DMS153 treated with DMSO at 0.1 percent for 48 hours (cell line): Measurements from ENCODE around the gene SLC19A1.

Experiments
- DNase-seq: peaks from one replicate; lab custom pipeline; 2025; ENCODE audit not compliant: unreplicated experiment; lab: John Stamatoyannopoulos, UW

Gene SLC19A1

DNA sequence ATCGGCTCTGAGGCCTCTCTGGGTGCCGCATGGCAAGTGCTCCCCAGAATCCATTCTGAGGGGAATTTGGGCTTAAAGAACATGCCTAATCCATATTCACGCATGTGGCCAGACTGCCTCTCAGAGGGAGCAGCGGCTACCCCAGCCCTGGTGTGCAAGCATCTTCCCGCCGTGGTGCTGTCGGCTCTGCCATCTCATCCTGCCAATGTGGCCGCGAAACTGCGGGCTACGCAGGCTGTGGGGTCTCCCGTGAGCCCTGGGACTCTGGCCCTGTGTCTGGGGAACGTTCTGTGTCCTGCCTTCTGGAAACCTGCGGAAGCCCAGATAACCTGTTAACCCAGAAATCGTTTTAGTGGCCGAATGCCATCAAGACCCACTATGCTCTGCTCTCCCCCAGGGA, 60.7 kb downstream of the SLC19A1 start:
- no peak for DNase-seq

DNA sequence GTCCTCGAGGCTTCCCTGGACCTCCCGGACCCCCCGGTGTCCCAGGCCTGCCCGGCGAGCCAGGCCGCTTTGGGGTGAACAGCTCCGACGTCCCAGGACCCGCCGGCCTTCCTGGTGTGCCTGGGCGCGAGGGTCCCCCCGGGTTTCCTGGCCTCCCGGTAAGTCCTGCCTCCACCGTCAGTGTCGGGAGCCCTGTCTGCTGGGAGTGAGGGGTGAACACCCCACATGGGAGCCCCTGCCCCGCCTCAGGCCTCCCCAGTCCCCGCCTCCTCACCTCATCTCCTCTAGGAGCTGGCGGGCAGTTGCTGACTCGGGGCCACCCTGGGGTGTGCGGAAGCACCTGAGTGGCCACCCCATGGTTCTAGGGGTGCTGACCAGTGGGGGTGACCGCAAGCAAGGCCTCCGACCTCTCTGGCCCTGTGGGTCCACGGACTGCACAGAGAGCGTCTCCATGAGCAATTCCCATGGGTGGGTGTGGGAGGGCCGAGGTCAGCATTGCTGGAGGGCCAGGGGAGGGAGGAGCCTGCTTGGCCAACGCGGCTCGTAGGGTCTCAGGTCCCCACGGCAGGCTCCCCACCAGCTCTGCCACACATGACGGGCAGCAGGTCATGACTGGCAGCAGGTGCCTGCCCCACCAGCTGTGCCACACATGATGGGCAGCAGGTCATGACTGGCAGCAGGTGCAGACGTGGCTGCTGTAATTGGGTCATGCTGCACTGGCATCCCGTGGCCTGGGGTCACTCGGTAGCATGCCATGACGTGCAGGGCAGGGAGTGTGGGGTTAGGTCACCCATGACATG, 61.3 kb downstream of the SLC19A1 start:
- DNase-seq = no peak

DNA sequence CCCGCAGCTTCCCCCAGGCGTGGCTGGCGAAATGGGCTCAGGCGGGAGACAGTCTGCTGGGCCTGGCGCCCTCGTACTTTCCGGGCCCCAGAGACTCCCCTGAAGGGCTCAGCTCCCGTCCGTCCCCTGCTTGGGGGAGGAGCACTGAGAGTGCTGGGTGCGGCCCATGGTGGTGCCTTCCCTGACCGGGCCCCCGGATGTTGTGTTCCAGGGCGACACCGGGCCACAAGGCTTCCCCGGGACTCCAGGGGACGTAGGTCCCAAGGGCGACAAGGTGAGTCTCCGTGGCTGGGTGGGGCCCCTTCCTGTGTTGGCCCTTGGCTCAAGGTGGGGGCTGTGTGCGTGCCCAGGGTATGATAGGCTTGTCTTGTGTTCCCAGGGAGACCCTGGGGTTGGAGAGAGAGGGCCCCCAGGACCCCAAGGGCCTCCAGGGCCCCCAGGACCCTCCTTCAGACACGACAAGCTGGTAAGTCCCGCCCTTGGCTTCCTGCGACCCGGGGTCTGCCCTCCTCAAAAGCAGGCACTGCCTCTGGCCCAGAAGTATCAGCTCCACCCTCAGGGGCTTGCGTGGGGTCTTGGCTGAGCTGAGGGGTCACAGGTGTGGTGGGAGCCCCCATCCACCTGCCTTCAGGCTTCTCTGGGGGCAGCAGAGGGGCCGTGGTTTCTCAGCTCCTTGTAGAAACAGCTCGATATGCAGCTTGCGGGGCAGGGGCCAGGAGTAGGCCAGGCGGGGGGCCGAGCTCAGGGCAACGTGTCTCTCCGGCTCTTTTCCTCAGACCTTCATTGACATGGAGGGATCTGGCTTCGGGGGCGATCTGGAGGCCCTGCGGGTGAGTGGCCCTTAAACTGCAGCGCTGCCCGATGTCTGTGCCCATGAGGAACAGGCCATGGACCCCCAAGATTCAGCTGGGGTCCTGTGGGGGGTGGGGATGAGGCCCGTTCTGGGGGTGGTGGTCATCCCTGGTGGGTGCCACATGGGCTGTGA, 62.3 kb downstream of the SLC19A1 start:
- no peak for DNase-seq

DNA sequence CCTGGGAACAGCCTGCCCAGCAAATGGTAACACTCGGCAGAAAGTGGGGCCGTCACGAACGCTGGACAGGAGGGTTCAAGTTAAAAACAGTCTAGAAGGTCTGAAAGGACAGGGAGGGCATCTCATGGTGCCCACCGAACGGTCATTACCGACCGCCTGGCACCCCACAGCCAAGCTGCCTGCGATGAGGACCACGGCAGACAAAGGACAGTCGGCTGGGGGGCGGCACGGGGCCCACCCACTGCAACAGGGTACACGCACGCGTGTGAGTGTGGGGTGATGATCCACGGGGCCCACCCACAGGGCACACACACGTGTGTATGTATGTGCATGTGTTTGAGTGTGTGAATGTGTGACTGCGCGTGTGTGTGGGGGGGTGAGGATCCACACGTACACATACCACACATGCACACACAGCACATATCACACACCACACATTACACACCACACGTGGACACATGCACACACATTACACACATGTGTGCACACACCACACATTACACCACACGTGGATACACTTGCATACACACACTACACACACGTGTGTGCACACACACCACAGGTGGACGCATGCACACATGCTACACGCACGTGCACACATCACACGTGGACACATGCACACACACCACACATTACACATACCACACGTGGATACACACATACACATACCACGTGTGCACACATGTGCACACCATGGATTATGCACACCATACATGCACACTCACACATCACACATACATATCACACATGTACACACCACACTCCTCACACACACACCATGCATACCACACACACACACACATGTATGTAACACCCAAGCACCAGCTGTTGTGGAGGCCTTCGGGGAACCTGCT, 63.2 kb downstream of the SLC19A1 start:
- DNase-seq = no peak

DNA sequence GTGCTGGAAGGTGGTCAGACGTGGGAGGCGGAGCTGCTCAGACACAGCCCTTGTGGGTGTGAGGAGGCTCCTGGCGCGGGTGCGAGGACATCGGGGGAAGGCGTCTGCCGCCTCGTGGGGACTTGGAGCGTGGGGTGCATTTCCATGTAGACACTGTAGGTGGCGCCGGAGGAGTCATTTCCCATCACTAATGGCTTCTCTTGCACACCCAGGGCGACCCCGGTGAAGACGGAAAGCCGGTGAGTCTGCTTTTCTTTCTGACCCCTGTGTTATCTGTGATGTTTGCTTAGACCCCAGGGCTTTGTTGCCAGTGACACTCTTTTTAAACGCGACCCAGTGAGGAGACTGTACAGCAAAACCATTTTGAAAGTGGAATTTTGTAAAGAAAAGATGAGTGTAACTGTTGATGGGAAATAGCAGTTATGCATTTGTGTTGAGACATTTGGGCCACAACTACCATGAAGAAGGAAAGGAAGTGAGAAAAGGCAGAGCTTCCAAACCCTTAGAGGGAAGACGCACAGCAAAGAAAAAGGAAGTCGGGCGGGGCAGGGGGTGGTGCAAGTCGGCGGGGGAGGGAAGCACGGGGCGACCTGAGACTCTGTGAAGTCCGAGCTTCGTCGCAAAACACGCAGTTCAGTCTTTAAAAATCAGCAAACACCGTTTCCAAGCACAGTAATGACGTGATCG, 64.0 kb downstream of the SLC19A1 start:
- peak; percentile 26 for DNase-seq

DNA sequence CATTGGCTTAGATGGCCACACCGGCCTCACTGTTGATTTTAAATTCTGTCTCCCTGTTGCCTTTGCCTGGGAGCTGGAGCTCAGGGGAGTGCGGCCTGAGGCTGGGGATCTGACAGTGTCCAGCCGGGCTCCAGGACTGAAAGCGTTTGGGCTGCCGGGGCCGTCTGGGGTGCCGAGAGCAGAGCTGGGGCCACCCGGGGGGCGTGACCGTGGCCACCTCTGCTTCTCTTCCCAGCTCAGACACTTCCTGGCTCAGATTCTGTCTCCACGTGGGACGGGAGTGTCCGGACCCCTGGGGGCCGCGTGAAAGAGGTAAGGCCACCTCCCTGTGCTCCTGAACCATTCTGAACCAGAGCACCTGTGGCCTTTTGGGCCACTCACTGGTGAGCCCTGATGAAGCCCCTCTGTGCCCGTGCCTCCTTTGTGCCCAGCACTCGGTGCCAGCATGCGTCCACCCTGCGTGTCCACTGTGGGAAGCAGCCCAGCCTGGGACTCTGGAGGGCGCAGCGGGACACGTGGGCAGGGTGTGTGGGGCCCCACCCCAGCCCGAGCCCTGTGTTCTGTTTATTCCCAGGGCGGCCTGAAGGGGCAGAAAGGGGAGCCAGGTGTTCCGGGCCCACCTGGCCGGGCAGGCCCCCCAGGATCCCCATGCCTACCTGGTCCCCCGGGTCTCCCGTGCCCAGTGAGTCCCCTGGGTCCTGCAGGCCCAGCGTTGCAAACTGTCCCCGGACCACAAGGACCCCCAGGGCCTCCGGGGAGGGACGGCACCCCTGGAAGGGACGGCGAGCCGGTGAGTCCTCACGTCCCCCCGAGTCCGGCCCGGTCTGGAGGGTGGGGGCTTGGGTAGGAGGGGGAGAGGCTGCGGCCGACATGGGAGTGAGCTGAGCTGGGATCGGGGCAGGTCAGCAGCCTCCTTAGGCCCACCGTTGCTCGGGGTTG, 64.8 kb downstream of the SLC19A1 start:
- no peak for DNase-seq

DNA sequence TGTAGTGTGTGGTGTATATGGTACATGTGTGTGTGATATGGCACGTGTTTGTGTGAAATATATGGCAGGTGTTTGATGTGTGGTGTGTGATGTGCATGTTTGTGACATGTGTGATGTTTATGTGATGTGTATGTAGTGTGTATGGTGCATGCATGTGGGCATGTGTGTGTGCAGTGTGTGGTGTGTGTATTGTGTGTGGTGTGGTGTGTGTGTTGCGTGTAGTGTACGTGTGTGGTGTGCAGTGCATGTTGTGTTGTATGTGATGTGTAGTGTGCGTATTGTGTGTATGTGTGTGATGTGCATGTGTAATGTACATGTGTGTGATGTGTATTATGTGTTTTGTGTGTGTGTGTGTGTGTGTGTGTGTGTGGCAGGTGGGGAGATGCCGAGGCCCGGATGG, 65.7 kb downstream of the SLC19A1 start:
- DNase-seq = no peak

DNA sequence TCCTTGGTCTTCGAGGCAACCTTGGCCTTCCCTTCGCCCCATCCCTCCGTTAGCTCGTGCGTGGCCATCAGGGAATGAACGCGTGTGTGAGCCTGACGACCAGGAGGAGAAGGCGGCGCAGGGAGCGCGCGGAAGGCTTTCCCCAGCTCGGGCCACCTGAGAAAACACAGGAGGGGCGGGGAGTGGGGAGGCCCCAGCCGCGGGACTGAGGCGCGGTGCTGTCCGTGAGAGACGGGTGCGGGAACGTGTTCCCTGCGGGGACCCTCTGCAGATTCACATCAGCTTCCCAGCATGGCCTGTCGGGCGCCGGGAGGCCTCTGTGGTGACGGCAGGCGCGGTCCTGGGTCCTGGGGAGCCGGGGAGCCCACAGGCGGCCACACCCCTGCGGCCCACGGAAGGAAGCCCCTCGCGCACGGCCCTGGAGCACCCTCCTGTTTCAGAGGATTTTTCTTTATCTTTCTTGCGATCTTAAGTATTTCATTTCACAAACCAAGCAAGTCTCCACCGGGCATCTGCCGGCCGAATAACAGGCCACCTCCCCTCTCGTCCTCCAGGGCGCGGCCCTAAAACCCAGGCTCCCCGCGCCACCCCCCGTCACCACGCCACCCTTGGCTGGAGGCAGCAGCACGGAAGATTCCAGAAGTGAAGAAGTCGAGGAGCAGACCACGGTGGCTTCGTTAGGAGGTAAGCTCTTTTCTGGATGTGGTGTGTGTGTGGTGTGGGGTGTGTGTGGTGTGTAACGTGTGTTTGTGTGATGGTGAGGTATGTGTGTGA, 66.3 kb downstream of the SLC19A1 start:
- no peak for DNase-seq

DNA sequence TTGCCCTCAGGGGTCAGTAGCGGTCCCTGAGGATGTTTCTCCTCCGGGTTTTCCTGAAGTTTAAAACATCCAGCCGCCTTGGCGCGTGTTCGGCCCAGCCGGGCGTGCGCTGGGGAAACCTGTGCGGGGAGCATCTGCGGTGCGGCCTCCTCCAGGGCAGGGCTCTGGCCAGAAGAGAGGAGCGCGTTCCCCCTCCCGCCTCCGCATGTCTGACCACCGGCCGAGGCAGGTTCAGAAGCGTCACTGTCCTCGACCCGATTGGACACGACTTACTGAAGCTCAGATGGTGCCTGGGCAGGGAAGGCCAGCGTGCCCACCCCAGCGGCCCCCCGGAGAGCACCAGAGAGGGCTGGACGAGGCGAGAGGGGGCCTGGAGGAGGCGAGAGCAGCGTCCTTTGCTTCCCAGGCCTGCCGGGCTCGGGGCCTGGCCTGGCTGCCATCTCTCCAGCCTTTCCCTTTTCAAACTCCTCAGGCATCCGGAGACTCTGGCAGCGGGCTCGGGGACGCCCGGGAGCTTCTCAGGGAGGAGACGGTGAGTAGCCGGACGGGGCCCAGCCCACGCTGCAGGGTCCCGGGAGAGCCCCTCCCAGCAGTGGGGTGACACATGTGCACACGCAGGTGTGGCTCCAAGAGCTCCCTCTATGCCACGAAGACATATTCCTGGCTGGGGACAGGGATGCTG, 67.1 kb downstream of the SLC19A1 start:
- DNase-seq = no peak

DNA sequence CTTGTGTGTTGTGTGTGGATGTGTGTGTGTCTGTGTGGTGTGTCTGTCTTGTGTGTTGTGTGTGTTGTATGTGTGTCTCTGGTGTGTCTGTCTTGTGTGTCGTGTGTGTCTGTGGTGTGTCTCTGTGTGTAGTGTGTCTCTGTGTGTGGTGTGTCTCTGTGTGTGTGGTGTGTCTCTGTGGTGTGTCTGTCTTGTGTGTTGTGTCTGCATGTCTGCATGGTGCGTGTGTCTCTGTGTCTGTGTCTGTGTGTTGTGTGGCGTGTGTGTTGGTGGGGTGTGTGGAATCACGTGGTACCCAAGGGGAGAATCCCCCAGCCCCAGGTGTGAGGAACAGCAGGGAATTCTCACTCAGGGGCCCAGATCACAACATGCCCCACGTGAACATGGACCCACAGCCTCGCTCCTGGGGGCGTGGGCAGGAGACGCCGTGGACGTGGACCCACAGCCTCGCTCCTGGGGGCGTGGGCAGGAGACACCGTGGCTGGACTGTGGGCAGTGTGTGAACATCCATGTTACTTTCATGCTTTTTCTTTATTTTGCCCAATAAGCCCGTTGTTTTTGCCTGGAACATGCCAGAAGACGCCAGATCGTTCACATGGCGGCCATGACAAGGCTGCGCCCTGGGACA, 67.8 kb downstream of the SLC19A1 start:
- DNase-seq = no peak

DNA sequence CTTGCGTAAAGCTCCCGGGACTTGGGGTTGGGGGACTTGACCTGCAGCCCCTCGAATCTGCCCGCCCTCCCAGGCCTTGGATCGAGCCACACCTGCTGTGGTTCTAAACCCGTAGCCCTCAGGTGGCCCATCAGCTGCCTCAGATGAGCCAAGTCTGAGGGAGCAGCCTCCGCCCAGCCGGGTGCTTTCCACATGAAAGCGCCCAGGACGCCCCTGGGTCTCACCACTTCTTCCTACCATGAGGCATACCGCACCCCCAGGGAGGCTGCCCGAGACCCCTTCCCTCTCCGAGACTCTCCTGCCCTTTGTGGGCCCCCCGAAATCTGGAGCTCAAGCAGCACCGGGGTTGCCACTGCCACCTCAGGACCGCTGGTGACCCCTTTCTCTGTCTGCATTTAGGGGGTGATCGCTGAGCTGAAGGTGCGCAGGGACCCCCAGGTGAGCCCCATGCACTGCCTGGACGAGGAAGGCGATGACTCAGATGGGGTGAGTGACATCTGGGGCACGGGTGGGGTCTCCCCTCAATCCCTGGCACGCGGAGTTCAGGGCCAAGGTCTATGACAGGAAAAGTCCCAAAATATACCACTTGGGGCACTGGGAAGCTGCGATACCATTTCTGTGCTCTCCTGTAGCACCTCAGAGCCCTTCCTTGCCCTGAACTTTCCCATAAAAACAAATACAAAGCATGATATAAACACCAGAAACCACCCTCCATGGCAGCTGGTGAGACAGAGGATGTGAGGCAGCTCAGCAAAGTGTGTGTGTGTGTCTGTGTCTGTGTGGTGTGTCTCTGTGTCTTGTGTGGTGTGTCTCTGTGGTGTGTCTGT, 68.5 kb downstream of the SLC19A1 start:
- no peak for DNase-seq

DNA sequence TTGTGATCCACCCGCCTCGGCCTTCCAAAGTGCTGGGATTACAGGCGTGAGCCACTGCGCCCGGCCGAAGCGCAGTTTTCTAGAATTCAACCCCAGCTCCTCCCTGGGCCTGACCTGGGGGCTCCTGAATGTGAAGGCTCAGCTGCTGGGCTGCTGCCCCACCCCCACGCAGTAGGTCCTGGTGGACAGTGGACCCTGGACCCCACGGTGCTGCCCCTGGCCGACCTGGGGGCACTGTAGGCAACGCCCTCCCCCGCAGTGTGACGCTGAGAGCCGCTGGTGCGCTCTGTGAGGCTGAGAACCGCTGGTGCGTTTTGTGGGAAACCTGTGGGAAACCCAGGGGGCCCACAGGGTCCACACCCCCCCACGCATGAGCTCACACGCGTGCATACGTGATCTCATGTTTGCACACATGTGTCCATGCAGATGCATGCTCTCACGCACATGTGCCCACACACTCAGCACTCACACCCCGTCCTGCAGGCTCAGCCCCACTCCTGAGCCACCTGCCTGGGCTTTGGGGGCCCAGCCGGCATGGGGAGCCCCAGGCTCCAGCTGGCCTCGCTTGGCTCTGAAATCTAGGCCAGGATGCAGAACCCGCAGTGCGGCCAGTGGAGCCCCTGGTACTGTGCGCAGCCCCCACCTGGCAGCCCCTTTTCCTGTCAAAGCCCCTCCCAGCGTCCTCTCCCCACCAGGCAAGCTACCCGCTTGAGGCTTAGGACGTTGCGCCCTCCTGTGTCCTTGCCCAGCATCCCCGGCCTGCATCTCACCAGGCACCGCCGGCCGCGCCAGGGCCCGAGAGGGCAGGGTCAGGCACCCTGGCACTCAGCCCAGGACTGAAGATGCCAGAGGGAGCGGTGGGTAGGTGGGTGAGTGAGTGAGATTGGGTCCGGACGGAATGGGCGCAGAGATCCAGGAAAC, 69.5 kb downstream of the SLC19A1 start:
- no peak for DNase-seq

DNA sequence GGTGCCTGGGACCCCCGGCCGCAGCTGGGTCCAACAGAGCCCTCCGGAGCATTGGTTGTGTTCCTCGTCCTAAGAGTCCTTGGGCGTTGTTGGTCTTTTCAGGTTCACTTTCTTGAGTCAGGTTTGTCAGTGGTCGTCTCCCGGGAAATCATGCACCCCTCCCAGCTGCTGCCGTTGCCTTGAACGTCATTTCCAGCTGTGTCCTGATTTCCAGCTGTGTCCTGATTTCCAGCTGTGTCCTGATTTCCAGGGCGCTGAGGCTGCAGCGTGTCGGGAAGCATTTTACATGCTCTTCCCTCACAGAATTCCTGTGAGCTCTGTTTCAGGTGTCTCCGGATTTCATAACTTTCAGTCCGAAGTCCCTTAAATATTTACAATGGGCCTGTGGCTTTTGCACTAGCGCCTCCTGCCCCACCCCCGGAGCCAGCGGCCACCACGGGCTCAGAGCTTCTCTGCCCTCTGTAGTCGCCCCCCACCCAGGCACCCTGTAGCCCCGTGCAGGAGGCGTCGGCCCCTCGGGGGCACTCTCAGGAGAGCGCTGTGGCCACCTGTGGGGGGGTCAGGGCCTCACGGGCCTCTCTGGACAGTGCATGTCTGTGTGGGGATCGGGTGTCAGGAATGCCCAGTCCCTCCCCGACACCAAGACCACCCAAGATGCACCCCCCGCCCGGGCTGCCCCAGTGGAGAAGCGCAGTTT, 70.6 kb downstream of the SLC19A1 start:
- DNase-seq = no peak

DNA sequence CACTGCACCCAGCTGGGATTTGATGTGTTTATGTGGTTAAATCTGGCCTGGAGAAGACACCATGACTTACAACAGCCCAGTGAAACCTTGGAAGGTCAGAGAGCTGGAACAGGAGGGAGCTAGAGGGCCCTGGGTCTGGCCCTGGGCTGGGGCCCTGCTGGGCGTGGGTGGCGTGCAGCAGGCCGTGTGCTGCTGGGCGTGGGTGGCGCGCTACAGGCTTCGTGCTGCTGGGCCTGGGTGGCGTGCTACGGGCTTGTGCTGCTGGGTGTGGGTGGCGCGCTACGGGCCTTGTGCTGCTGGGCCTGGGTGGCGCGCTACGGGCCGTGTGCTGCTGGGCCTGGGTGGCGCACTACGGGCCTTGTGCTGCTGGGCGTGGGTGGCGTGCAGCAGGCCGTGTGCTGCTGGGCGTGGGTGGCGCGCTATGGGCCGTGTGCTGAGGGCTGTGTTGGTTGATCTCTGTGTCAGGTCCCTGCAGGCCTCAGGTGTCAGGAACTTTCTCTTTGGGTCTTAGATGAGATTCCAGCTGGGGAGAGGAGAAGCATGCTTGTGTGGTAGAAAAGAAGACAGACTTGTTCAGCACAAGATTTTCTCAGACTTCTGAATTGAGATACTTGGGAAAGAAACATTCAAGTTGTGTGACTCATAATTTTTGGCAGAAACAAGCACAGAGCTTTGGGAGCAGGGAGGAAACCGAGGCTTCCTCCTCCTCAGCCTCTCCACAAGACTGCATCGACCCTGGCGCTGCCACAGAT, 71.3 kb downstream of the SLC19A1 start:
- DNase-seq = no peak
